Ishikawa (cell line): ENCODE results near the gene FXN.

Experiments used
- CEBPB ChIP-seq: IDR thresholded peaks from 2 replicates; pipeline ENCODE4 v1.6.1; 2012
- CREB1 ChIP-seq: IDR thresholded peaks from 2 replicates; pipeline ENCODE4 v1.6.1; 2012; ENCODE audit warnings: low read depth
- EGR1 ChIP-seq: IDR thresholded peaks from 2 replicates; pipeline ENCODE4 v1.6.1; 2012
- EP300 ChIP-seq: IDR thresholded peaks from 2 replicates; pipeline ENCODE4 v1.6.1; 2012; ENCODE audit warnings: borderline replicate concordance
- FOXM1 ChIP-seq: IDR thresholded peaks from 2 replicates; pipeline ENCODE4 v1.6.1; 2012; ENCODE audit warnings: low read depth, borderline replicate concordance
- NFIC ChIP-seq: IDR thresholded peaks from 2 replicates; pipeline ENCODE4 v1.6.1; 2012
- RAD21 ChIP-seq: IDR thresholded peaks from 2 replicates; pipeline ENCODE4 v1.6.1; 2012; ENCODE audit warnings: low read depth
- REST ChIP-seq: IDR thresholded peaks from 2 replicates; pipeline ENCODE4 v1.6.1; 2012; ENCODE audit warnings: low read depth, mild to moderate bottlenecking
- TAF1 ChIP-seq: IDR thresholded peaks from 2 replicates; pipeline ENCODE4 v1.6.1; 2012; ENCODE audit warnings: low read depth, mild to moderate bottlenecking
- TCF12 ChIP-seq: IDR thresholded peaks from 2 replicates; pipeline ENCODE4 v1.6.1; 2012; ENCODE audit warnings: low read depth
- TEAD4 ChIP-seq: IDR thresholded peaks from 2 replicates; pipeline ENCODE4 v1.6.1; 2012
- YY1 ChIP-seq: IDR thresholded peaks from 2 replicates; pipeline ENCODE4 v1.6.1; 2012; ENCODE audit warnings: low read depth
- ZBTB7A ChIP-seq: IDR thresholded peaks from 2 replicates; pipeline ENCODE4 v1.6.1; 2012; ENCODE audit warnings: low read depth
- TF ChIP-seq, protein P1 (sequence below): IDR thresholded peaks from 2 replicates; pipeline ENCODE4 v1.6.1; 2012
- TF ChIP-seq, protein P2 (sequence below): IDR thresholded peaks from 2 replicates; pipeline ENCODE4 v1.6.1; 2012

The FXN gene

DNA sequence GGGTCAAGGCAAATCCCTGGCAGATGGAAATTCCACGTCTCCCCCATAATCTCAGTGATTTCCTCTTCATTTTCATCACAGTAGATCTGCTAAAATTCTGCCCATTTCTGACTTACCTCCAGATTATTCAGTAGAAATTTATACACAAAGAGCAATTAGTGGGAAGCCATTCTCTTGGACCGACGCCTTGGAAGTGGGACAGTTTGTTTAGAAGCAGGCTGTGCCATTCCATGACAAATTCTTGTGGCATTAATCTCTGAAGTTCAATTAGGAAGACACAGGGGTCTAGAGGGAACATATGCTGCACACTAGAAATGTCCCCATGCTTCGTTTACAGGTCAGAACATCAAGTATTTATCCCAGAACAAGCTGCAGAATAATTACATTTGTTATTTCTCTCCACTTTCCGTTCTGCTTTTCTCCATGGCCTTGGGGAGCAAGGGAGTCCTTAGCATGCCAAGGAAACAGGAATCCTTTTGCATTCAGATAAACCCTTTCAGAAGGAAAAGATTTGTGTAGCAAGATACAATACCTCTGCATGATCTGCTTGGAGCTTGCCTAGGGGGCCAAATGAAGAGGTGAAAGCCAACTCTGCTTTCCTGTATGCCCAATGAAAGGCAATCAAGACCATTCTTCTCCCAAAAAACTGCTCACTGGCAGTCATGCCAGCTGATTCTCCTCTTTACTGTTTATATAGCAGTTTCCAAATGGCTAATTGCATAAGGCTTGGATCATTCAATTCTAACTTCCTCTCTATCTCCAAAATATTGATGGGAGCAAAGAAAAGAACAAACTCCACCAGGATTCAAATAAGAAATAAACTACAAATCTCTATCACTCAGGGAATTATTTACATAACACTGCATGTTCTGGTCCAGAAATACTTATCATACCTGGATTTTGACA is 19.1 kb upstream of the FXN start:
- TF ChIP-seq TCF12 (no peak), TAF1 (no peak), ZBTB7A (no peak), EP300 (no peak), FOXM1 (no peak), YY1 (no peak)

DNA sequence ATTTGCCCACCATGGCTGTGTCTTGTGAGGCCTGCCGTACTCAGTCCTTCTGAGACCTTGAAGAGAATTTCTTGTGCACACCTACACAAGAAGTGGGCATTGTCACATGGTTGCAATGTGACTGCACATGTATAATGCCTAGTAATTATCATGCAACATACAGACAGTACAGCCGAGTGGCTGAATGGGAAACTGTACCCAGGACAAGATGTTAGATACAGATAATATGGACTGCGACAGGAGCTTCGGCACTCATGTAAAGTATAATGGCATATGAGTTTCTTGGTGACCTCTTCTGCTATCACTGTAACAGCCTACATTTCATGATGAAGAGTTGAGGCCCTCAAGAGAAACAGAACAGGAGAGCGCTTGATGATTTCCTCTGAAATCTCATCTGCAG is 16.8 kb upstream of the FXN start:
- TF ChIP-seq RAD21: no peak
- TF ChIP-seq, protein P1, sequence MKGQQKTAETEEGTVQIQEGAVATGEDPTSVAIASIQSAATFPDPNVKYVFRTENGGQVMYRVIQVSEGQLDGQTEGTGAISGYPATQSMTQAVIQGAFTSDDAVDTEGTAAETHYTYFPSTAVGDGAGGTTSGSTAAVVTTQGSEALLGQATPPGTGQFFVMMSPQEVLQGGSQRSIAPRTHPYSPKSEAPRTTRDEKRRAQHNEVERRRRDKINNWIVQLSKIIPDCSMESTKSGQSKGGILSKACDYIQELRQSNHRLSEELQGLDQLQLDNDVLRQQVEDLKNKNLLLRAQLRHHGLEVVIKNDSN: no peak
- no peak for TF ChIP-seq YY1

DNA sequence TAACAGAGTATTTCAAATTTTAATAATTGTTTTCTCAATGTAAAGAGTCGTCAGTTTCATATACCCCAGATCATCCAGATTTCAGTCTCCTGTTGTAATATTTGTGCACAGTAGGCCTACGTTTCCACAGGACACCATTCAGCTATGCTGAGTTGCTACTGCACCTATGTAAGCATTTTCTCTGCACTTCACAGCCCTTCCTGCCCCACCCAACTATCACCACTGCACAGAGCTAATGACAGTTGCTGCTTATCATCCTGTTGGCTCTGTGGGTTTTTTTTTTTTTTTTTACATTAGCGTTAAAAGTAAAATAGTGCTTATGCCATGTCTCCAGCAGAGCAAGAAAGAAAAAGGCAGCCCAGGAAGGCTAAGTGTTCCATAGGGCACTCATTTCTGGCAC is 15.7 kb upstream of the FXN start:
- TF ChIP-seq EP300 (no peak), CREB1 (no peak), YY1 (no peak), TCF12 (no peak), RAD21 (no peak), TEAD4 (no peak), TAF1 (no peak), NFIC (no peak), REST (no peak), EGR1 (no peak), ZBTB7A (no peak), FOXM1 (no peak)
- TF ChIP-seq, protein P2, sequence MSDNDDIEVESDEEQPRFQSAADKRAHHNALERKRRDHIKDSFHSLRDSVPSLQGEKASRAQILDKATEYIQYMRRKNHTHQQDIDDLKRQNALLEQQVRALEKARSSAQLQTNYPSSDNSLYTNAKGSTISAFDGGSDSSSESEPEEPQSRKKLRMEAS: no peak
- TF ChIP-seq, protein P1: no peak

DNA sequence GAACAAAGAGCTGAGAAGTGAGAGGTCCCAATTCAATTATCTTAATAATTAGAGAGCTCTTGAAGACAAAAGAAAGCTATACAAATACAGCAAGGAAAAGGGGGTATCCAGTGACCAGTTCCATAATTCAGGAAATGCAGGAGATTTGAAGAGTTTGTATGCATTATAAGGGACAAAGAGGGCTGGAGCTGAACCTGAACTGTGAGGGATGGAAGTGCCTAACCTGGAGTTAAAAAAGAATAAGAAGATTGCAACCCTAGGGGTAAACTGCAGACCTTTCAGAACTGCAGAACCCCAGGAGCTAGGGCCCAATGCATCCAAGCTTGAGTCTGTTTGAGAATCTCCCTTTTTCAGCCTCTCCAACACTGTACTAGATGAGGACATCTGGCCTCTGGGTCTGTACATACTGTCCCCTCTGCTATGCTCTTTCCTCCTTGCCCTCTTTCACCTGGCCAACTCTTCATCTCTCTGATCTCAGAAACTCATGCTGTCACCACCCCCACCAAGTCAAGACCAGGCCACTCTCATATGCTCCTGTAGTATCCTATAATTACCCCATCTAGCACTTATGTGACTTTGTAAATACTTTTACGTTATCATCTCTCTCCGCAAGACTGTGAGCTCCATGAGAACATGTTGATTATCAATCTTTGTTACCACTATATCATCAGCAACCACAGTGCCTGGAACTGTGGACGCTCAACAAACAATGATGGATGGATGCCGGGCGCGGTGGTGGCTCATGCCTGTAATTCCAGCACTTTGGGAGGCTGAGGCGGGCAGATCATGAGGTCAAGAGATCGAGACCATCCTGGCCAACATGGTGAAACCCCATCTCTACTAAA is 15.0 kb upstream of the FXN start:
- TF ChIP-seq NFIC (no peak), CREB1 (no peak), EP300 (no peak), YY1 (no peak), CEBPB (no peak), ZBTB7A (no peak), FOXM1 (no peak), TCF12 (no peak), EGR1 (no peak), RAD21 (no peak), TAF1 (no peak), REST (no peak), TEAD4 (no peak)
- TF ChIP-seq, protein P1: no peak
- TF ChIP-seq, protein P2: no peak

- TF ChIP-seq YY1: no peak
- TF ChIP-seq TAF1: no peak
- TF ChIP-seq, protein P2: no peak
- TF ChIP-seq REST: no peak
- TF ChIP-seq ZBTB7A: no peak
- TF ChIP-seq NFIC: no peak
- TF ChIP-seq EGR1: no peak
- TF ChIP-seq CREB1: no peak
- no peak for TF ChIP-seq CEBPB
- TF ChIP-seq EP300: no peak
- TF ChIP-seq, protein P1: no peak
- no peak for TF ChIP-seq RAD21
- no peak for TF ChIP-seq TCF12
- TF ChIP-seq FOXM1: no peak
- TF ChIP-seq TEAD4: no peak
Measured at GRCh38 chr9:69023650-69024049, 11.9 kb upstream of the FXN start.
